ENCODE measurements around the gene SRL. TPM values are rescaled to one million over a fixed set of nuclear protein-coding genes. Genes with fewer than 3 reads are reported as not detected.

The SRL gene
- total and polyA plus RNA-seq, 2 of the 4 experiments (the other 2 are of a cell fraction), result under 0.01 to 0.14 TPM

GRCh38 chr16:4273858-4274311 is 32.0 kb upstream of the SRL start:
- Histone ChIP-seq H3K18ac (ENCODE audit: low read depth, low read length) (no peak overlapping the region; the same call in 1 of the 2 replicates), H3K4ac (ENCODE audit: low read depth, low read length) (peak overlapping the region; percentile 11; the same call in 1 of the 2 replicates), H3K27ac (ENCODE audit: insufficient read depth, low read length) (peak overlapping the region; percentile 81), H2BK120ac (ENCODE audit: low read depth, low read length) (peak overlapping the region; percentile 46; the same call in 1 of the 2 replicates), H4K91ac (ENCODE audit: insufficient read depth, low read depth, low read length) (no peak overlapping the region; the same call in 1 of the 2 replicates), H3K4me3 (ENCODE audit: insufficient read depth, low read depth, low read length) (peak overlapping the region; percentile 83), H3K79me1 (ENCODE audit: low read depth in 1 of 2, low read length in 2 of 2) (peaks cover 12 to 23% of the 10 kb centered on the region in 2 experiments), H3K27me3 (ENCODE audit: control insufficient read depth, insufficient read depth, low read length) (no peaks in the 10 kb centered on the region), H2AK5ac (ENCODE audit: low read depth, low read length) (no peak overlapping the region), H3K36me3 (ENCODE audit: control insufficient read depth, insufficient read depth, low read length) (no peaks in the 10 kb centered on the region), H2BK5ac (ENCODE audit: low read depth, low read length, poor library complexity, severe bottlenecking) (peak overlapping the region; percentile 52), H3K23ac (ENCODE audit: low read depth, low read length) (peak overlapping the region; percentile 95), H3K9ac (ENCODE audit: low read depth, low read length) (peak overlapping the region; percentile 52), H2AFZ (replicated peaks; ENCODE audit: low read length, poor library complexity) (peak overlapping the region; percentile 96), H4K8ac (ENCODE audit: low read depth in 2 of 2, low read length in 2 of 2) (peak overlapping the region in 1 of 2 experiments; percentile 68; a peak in 1 of 4 replicates), H3K14ac (replicated peaks; ENCODE audit: low read depth, low read length) (0 out of 2 replicates have a peak overlapping the region, but pooled peaks have one; percentile 63), H2AK9ac (replicated peaks; ENCODE audit: low read depth, low read length, poor library complexity) (peak overlapping the region; percentile 95), H3K56ac (ENCODE audit: extremely low read depth, insufficient read depth, low read length) (peak overlapping the region; percentile 17; the same call in 1 of the 2 replicates), H4K5ac (ENCODE audit: low read depth, low read length) (peak overlapping the region; percentile 3; the same call in 1 of the 2 replicates), H3K9me3 (ENCODE audit: control insufficient read depth, insufficient read depth, low read length) (no peaks in the 10 kb centered on the region), H3K4me2 (ENCODE audit: low read depth, low read length) (peak overlapping the region; percentile 75), H4K20me1 (ENCODE audit: insufficient read depth, low read length) (peaks cover 3% of the 10 kb centered on the region; the same call in 1 of the 2 replicates), H2BK20ac (ENCODE audit: low read depth, low read length) (no peak overlapping the region; the same call in 1 of the 2 replicates), H3K9me1 (ENCODE audit: insufficient read depth, low read length) (peaks cover 4% of the 10 kb centered on the region), H2BK15ac (ENCODE audit: low read depth, low read length) (no peak overlapping the region), H3K4me1 (ENCODE audit: control insufficient read depth, insufficient read depth, low read length) (no peaks in the 10 kb centered on the region)
- TF ChIP-seq CTCF (conservative IDR thresholded peaks at IDR 0.05; ENCODE audit: low read depth, low read length) (peak; percentile 32; the same call in 1 of the 2 replicates), CEBPB (IDR thresholded peaks at IDR 0.05; ENCODE audit: low read depth, low read length) (0 out of 2 replicates have a peak, but pooled peaks have one; percentile 16), CHD1 (IDR thresholded peaks at IDR 0.05; ENCODE audit: low read depth, low read length) (no peak)
- peak; percentile 22 for DNase-seq
- 0% methylated on average over 13 of the region's 25 CpGs; no CpG with 5 or more reads in 1 of the 2 experiments for WGBS, 2 experiments (ENCODE audit: extremely low coverage in 2 of 2, insufficient read length in 1 of 2)
- in situ Hi-C loops (cut with MboI; ENCODE audit: low sequenced_read_pairs) (no loop called here), dilution Hi-C loops (cut with HindIII; ENCODE audit: low sequenced_read_pairs, unreplicated experiment) (no loop called here), intact Hi-C loops (cut with micrococcal nuclease) (loop anchor here (5.0 kb wide), 2 partner anchors 43 to 128 kb away; partner anchors contain the start of gene GLIS2)
- BruUV-seq (replicated peaks), result no TSS peak
- peak; percentile 2 for ATAC-seq (ENCODE audit: low read depth)
- ChIA-PET POLR2A (ENCODE audit: unreplicated experiment) (no interaction called here), CTCF (interaction anchor here (0.9 to 1.4 kb wide), 4 partner anchors 36 to 592 kb away, joined by 3 to 8 read pairs (median 4); no protein-coding TSS in a partner anchor)
